NT2/D1 (cell line): Measurements from ENCODE around the gene SLCO3A1.

Experiments
- SUZ12 ChIP-seq: IDR thresholded peaks from 2 replicates; pipeline ENCODE4 v1.6.1; 2011; ENCODE audit not compliant: insufficient read length, insufficient read depth; ENCODE audit errors: extremely low read depth
- ZNF274 ChIP-seq: IDR thresholded peaks from 2 replicates; pipeline ENCODE4 v1.6.1; 2011; ENCODE audit warnings: mild to moderate bottlenecking, low read depth, low read length

DNA sequence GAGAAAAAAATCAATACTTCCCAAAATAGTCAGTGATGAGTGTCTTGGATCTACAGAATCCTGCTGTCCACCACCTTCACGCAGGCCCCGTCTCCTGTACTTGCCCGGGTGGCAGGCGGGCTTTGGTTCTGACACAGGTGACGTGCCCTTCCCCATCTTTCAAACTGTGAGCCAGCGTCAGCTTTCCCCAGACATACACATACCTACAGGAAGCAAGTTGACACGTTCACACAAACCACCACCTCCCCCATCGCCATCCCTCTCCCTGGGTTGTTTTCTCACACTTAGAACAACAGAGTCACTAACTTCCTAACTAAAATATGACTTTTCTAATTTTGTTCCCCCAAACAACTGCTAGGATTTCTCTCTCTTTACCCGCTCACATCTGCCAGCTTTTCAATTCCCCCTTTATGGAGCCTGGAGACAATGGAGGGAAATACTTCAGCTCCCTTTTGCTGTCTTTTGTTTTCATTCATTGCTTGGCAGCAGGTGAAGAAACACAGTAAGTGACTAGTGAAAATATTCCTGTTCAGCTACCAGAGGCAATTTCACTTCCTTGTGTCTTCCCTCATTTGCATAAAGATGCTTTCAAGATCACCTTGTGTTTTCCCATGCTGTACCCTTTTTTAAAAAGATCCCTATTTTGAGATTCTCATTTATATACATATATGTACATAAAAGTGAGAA is 248.3 kb downstream of the SLCO3A1 start:
- TF ChIP-seq ZNF274 (no peak), SUZ12 (no peak)
